Measurements from ENCODE around the gene GALK1. TPM values are rescaled to one million over a fixed set of nuclear protein-coding genes. Genes with fewer than 3 reads are reported as not detected.

Gene GALK1
- total RNA-seq, 4 donors from 2014 or later = 15.2 to 34.9 (median 22.9) TPM

GRCh38 chr17:75758131-75758905 lies 6.7 kb downstream of the GALK1 start:
- peaks cover 35% of the 10 kb centered on the region for H3K4me1 ChIP-seq
- no peak for DNase-seq (ENCODE audit: low spot score in 2 of 2)
- H3K4me3 ChIP-seq = no peak overlapping the region
- peaks cover 51% of the 10 kb centered on the region for H3K36me3 ChIP-seq
- TF ChIP-seq POLR2AphosphoS5 (IDR thresholded peaks at IDR 0.05) (no peak), POLR2A (IDR thresholded peaks at IDR 0.05) (no peak)
- TF ChIP-seq, protein P1, sequence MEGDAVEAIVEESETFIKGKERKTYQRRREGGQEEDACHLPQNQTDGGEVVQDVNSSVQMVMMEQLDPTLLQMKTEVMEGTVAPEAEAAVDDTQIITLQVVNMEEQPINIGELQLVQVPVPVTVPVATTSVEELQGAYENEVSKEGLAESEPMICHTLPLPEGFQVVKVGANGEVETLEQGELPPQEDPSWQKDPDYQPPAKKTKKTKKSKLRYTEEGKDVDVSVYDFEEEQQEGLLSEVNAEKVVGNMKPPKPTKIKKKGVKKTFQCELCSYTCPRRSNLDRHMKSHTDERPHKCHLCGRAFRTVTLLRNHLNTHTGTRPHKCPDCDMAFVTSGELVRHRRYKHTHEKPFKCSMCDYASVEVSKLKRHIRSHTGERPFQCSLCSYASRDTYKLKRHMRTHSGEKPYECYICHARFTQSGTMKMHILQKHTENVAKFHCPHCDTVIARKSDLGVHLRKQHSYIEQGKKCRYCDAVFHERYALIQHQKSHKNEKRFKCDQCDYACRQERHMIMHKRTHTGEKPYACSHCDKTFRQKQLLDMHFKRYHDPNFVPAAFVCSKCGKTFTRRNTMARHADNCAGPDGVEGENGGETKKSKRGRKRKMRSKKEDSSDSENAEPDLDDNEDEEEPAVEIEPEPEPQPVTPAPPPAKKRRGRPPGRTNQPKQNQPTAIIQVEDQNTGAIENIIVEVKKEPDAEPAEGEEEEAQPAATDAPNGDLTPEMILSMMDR (IDR thresholded peaks at IDR 0.05) = peak in 1 of 2 donors; percentile 8
- no peak overlapping the region for H3K27ac ChIP-seq
- no peaks in the 10 kb centered on the region for H3K27me3 ChIP-seq
- H3K9me3 ChIP-seq = no peaks in the 10 kb centered on the region
- WGBS = 86% methylated on average over 35 of the region's 41 CpGs

DNA sequence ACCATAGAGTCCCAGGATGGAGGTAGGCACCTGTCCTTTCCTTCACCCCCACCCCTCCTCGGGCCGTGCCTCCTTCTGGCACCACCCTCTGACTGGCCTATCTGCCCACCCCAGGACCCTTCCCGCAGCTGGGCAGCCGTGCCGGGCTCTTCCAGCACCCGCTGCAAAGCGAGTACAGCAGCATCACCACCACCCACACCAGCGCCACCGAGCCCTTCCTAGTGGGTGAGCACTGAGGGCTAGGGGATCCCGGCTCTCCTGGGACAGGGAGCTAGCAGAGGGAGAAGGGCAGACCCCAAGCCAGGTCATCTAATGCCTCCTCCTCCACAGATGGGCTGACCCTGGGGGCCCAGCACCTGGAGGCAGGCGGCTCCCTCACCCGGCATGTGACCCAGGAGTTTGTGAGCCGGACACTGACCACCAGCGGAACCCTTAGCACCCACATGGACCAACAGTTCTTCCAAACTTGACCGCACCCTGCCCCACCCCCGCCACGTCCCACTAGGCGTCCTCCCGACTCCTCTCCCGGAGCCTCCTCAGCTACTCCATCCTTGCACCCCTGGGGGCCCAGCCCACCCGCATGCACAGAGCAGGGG lies 7.8 kb downstream of the GALK1 start:
- Histone ChIP-seq H3K36me3 (peaks cover 60% of the 10 kb centered on the region), H3K27ac (no peak overlapping the region), H3K27me3 (no peaks in the 10 kb centered on the region), H3K4me1 (peaks cover 32% of the 10 kb centered on the region), H3K9me3 (no peaks in the 10 kb centered on the region), H3K4me3 (no peak overlapping the region)
- DNase-seq (ENCODE audit: low spot score in 2 of 2) = no peak
- 83% methylated on average over 19 of the region's 21 CpGs for WGBS
- no peak for TF ChIP-seq POLR2A (IDR thresholded peaks at IDR 0.05)
- TF ChIP-seq, protein P1 (IDR thresholded peaks at IDR 0.05) = no peak
- TF ChIP-seq POLR2AphosphoS5 (IDR thresholded peaks at IDR 0.05) = no peak
- TF ChIP-seq EP300 (IDR thresholded peaks at IDR 0.05) = no peak

DNA sequence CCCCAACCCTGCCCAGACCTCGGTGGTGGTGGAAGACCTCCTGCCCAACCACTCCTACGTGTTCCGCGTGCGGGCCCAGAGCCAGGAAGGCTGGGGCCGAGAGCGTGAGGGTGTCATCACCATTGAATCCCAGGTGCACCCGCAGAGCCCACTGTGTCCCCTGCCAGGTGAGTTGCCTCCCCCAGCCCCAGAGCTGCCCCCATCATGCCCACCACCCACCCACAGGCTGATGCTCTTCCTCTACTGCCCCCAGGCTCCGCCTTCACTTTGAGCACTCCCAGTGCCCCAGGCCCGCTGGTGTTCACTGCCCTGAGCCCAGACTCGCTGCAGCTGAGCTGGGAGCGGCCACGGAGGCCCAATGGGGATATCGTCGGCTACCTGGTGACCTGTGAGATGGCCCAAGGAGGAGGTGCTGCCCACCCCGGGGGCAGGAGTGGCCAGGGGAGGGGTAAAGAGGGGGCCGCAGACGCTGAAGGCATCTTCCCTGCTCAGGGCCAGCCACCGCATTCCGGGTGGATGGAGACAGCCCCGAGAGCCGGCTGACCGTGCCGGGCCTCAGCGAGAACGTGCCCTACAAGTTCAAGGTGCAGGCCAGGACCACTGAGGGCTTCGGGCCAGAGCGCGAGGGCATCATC lies 8.4 kb downstream of the GALK1 start:
- H3K4me1 ChIP-seq = peaks cover 32% of the 10 kb centered on the region
- peaks cover 66% of the 10 kb centered on the region for H3K36me3 ChIP-seq
- no peaks in the 10 kb centered on the region for H3K27me3 ChIP-seq
- H3K4me3 ChIP-seq = no peak overlapping the region
- H3K9me3 ChIP-seq = no peaks in the 10 kb centered on the region
- DNase-seq (ENCODE audit: low spot score in 2 of 2) = peak in 1 of 2 donors; percentile 70
- TF ChIP-seq EP300 (IDR thresholded peaks at IDR 0.05) = no peak
- TF ChIP-seq POLR2AphosphoS5 (IDR thresholded peaks at IDR 0.05) = no peak
- TF ChIP-seq POLR2A (IDR thresholded peaks at IDR 0.05) = no peak
- TF ChIP-seq, protein P1 (IDR thresholded peaks at IDR 0.05) = no peak
- WGBS = 85% methylated on average over 8 of the region's 29 CpGs
- H3K27ac ChIP-seq = no peak overlapping the region

DNA sequence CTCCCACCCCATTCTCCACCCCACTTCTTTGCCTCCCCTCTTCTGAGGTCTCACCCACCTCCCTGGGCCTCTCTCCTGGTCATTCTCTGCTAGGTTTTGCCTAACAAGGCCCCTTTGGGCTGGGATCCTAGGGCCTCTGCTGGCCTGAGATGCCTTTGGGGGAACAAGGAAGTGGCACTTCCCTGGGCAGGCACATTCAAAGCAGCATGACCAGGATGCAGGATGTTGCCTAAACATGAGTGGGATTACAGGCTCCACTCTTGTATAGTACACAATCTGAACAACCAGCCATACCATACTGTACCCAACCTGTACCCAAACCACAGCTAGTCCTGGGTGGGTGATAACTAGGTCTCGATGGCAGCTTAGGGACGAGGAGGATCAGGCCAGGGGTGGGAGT lies 9.0 kb downstream of the GALK1 start:
- peaks cover 72% of the 10 kb centered on the region for H3K36me3 ChIP-seq
- no peak for DNase-seq (ENCODE audit: low spot score in 2 of 2)
- no peak overlapping the region for H3K4me3 ChIP-seq
- no peaks in the 10 kb centered on the region for H3K9me3 ChIP-seq
- H3K27me3 ChIP-seq = no peaks in the 10 kb centered on the region
- TF ChIP-seq EP300 (IDR thresholded peaks at IDR 0.05) = no peak
- no peak for TF ChIP-seq POLR2AphosphoS5 (IDR thresholded peaks at IDR 0.05)
- no peak overlapping the region for H3K27ac ChIP-seq
- H3K4me1 ChIP-seq = peaks cover 32% of the 10 kb centered on the region
- 100% methylated on average over 2 of the region's 2 CpGs for WGBS

- WGBS = 45% methylated on average over 14 of the region's 20 CpGs
- DNase-seq (ENCODE audit: low spot score in 2 of 2) = peak in 1 of 2 donors; percentile 68
- no peaks in the 10 kb centered on the region for H3K9me3 ChIP-seq
- no peaks in the 10 kb centered on the region for H3K27me3 ChIP-seq
- peaks cover 34% of the 10 kb centered on the region for H3K4me1 ChIP-seq
- peaks cover 78% of the 10 kb centered on the region for H3K36me3 ChIP-seq
- H3K27ac ChIP-seq = no peak overlapping the region
- TF ChIP-seq POLR2A (IDR thresholded peaks at IDR 0.05) (no peak), POLR2AphosphoS5 (IDR thresholded peaks at IDR 0.05) (no peak), EP300 (IDR thresholded peaks at IDR 0.05) (no peak)
- TF ChIP-seq, protein P1 (IDR thresholded peaks at IDR 0.05) = no peak
- H3K4me3 ChIP-seq = no peak overlapping the region
Measured at GRCh38 chr17:75755205-75755901, 9.6 kb downstream of the GALK1 start.
